Erythroblast (primary cell): ENCODE measurements around the gene SH3BP5.

Source experiments
- DNase-seq, 2 experiments: peaks; one replicate each; lab custom pipeline; 2025; lab: John Stamatoyannopoulos, UW
- GATA1 ChIP-seq: IDR thresholded peaks from 2 replicates; pipeline ENCODE4 v1.6.1; 2011; ENCODE audit warnings: low read depth, mild to moderate bottlenecking, control low read depth, low read length, moderate library complexity
- POLR2A ChIP-seq: IDR thresholded peaks from 2 replicates; pipeline ENCODE4 v1.6.1; 2011; ENCODE audit warnings: mild to moderate bottlenecking, low read length

SH3BP5 gene

DNA sequence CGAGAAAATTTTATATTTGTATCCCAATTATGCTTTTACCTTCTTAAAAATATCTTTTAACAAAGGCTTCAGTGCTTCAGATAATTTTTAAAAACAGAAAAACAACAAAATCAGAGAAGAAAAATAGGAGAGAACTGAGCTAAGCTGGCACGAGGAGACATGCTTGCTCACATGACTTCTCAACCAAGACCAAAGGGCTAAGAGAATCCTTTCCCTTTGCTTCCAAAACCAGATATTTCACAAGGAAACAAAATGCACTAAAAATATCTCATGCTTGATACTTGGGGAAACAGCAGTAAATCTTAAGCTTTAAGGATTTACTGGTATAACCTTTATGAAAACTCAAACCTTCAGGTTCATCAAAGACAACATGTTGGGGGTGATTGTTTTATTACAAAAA lies 67.9 kb downstream of the SH3BP5 start:
- no peak for DNase-seq
- TF ChIP-seq GATA1 (no peak), POLR2A (no peak)

DNA sequence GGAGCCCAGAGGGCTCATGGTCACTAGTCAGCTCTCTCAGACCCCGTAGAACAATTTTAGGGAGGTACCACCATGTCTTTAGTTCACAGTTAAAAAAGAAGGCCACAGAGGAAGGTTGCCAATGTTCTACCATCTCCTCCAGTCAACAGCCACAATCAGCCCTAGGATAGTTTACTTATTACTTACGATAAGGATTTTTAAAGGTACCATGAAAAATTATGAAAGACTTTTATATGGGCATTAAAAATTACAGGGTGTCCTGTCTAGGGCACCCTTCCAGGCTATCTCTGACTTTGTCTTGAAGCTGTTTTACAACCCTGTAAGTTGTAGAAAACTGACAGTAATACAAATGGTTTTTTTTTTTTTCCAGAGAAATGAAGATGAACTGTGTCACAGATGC lies 68.5 kb downstream of the SH3BP5 start:
- no peak for TF ChIP-seq POLR2A
- no peak for TF ChIP-seq GATA1
- DNase-seq = no peak

DNA sequence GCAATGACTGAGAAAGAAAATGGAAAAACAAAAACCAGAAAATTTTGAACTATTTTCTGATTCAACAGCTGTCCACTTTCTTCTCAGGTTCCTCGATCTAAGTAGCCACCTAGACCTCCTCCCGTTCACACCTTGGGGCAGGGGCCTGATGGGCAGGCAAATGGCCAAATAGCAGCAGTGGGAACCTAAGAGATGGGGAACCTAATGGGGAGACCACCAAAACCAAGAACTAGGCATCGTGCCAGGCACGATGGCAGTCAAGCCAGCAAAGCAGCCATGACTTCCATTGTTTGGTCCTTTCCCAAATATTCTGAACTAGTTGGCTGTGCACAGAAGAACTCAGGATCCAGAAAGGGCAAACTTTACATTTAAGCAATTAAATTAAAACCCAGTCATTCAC lies 69.3 kb downstream of the SH3BP5 start:
- DNase-seq = no peak
- TF ChIP-seq POLR2A = no peak
- TF ChIP-seq GATA1 = no peak

DNA sequence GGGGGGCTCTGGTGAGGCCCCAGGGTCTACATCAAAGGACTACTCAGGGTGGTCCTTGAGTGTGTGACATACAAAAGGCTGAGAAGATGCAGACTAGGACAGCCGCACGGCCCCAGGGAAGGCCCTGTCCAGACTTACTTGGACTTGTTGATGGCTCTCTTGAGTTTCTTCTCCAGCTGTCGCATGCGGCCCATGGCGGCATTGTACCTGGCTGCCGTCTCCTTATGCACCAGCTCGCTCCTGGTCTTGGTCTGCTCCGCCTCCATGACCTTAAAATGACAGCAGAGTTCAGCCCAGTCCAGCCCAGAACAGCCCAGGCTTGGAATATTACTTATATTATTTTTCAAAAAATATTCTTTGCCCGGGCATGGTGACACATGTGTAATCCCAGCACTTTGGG lies 70.4 kb downstream of the SH3BP5 start:
- no peak for DNase-seq
- TF ChIP-seq GATA1 (no peak), POLR2A (no peak)

- no peak for TF ChIP-seq POLR2A
- no peak for TF ChIP-seq GATA1
- no peak for DNase-seq
Measured at GRCh38 chr3:15261274-15261673, 71.1 kb downstream of the SH3BP5 start.

GRCh38 chr3:15260531-15260930 lies 71.9 kb downstream of the SH3BP5 start:
- DNase-seq = no peak
- TF ChIP-seq GATA1 (no peak), POLR2A (peak; percentile 16)

- DNase-seq = no peak
- TF ChIP-seq POLR2A = no peak
- no peak for TF ChIP-seq GATA1
Measured at GRCh38 chr3:15258720-15259119, 73.7 kb downstream of the SH3BP5 start.

DNA sequence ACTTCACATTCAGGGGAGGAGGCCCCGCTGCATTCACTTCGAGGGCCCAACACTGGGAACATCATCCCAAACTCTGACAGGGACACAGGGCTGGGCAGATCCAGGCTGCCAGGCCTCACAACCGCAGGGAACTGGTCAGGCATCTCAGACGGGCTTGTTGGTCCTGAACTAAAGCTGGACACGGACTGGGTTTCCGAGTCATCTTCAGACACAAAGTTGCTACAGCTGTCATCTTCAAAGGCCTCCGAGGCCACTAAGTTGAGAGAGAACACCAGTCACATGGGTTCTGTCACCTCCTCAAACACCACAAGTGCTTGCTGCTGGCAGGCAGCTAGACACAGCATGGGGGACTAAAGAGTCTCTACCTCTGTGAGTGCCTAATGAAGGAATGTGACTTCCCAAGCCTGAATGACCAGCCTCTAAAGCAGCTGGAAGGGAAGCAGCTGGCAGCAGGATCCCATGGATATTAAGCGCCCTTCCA lies 75.5 kb downstream of the SH3BP5 start:
- DNase-seq = no peak
- no peak for TF ChIP-seq GATA1
- no peak for TF ChIP-seq POLR2A

- DNase-seq = no peak
- TF ChIP-seq POLR2A (no peak), GATA1 (no peak)
Measured at GRCh38 chr3:15255215-15255614, 77.2 kb downstream of the SH3BP5 start.

DNA sequence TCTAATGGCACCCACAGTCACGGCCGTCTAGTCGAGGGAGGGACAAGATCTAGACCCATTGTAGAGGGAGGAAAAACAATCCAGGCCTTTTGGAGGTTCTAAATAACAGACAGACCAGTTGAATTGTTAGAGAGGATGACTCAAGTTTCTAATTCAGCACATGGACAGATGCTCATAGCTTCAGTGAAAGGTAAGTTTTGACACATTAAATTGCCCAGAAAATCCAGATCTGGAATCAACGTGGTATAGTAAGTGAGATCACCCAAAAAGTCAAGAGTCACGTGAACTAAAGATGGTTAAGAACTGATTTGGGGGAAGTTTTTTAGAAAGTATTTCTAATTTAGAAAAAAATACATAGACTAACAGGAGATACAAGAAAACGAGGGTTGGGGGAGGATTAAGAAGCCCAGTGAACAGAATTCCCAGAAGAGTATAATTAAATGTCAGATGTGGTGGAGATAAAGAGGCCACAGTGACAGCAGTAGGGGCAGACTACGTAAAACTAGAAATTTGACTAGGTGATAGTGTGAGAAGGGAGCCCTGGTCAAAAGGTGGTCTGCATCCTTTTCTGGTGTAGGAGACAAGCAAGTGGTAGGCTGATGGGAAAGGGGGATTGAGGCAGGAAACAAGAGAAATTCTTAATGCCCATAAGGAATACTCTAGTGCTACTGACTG lies 79.2 kb downstream of the SH3BP5 start:
- TF ChIP-seq POLR2A (no peak), GATA1 (no peak)
- DNase-seq = no peak

- DNase-seq = no peak
- TF ChIP-seq GATA1 (no peak), POLR2A (no peak)
Measured at GRCh38 chr3:15246186-15246585, 86.2 kb downstream of the SH3BP5 start.

- TF ChIP-seq POLR2A (no peak), GATA1 (no peak)
- no peak for DNase-seq
Measured at GRCh38 chr3:15243822-15244482, 88.4 kb downstream of the SH3BP5 start.

DNA sequence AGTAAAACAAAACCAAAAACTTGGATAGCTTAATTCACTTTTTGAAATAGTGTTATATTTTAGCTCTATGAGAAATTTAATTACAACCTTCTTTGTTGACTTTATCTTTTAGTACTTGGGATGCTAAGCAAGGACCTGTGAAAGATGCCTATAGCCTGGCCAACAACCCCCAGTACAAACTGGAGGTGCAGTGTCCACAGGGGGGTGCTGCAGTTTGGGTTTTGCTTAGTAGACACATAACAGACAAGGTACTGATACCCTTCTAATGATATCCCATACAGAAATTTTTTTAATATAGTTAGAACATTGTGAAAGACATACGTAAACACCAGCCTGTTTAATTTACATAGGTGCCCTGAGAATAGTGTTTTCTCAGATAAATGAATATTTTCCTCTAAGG lies 91.0 kb downstream of the SH3BP5 start:
- DNase-seq = peak; percentile 41 to 57
- TF ChIP-seq GATA1 = no peak
- no peak for TF ChIP-seq POLR2A

DNA sequence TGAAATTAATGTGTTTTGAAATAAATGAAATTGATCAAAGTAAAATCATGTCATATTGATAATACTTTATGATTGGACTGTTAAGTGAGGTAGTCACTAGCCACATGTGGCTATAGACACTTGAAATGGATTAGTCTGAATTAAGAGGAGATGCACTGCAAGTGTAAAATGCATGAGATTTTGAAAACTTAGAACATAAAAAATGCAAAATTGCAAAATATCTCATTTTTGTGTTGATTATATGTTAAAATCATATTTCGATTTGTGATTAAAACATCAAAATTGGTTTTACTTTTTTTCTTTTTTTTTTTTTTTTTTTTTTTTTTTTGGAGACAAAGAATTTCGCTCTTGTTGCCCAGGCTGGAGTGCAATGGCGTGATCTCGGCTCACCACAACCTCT lies 103.1 kb downstream of the SH3BP5 start:
- TF ChIP-seq POLR2A (no peak), GATA1 (no peak)
- no peak for DNase-seq
